Neural crest cell (in vitro differentiated cells): ENCODE data around the gene ZNF469. TPM values are rescaled to one million over a fixed set of nuclear protein-coding genes. Genes with fewer than 3 reads are reported as not detected.

Experiments
- DNase-seq: peaks from one replicate; pipeline ENCODE4 v3.0.0; 2021; ENCODE audit warnings: low read depth, mixed read lengths, low spot score
- H3K27ac Mint-ChIP-seq: one replicate; pipeline ENCODE4 v1.8.0; 2021; ENCODE audit warnings: mild to moderate bottlenecking, mixed read lengths; ENCODE audit not compliant: unreplicated experiment
- H3K27me3 Mint-ChIP-seq: 2 replicates; pipeline ENCODE4 v1.8.0; 2021; ENCODE audit warnings: low read depth, mild to moderate bottlenecking, mixed read lengths
- H3K36me3 Mint-ChIP-seq: 2 replicates; pipeline ENCODE4 v1.8.0; 2021; ENCODE audit warnings: low read depth, mild to moderate bottlenecking, mixed read lengths
- H3K4me1 Mint-ChIP-seq: 2 replicates; pipeline ENCODE4 v1.8.0; 2021; ENCODE audit warnings: mixed read lengths
- H3K4me3 Mint-ChIP-seq: one replicate; pipeline ENCODE4 v1.8.0; 2021; ENCODE audit warnings: mild to moderate bottlenecking, mixed read lengths
- H3K9me3 Mint-ChIP-seq: 2 replicates; pipeline ENCODE4 v1.8.0; 2021; ENCODE audit warnings: mixed read lengths
- total RNA-seq: library from RNA; stranded (reverse); gene quantifications from 2 replicates; pipeline ENCODE4 v1.2.1, GENCODE V29; 2021
- TF ChIP-seq, protein P1 (sequence below): fragments of 200-600 bp; sonication (generic); conservative IDR thresholded peaks from 2 replicates; pipeline ENCODE4 v1.5.0; 2021; ENCODE audit warnings: antibody characterized with exemption, mild to moderate bottlenecking

ZNF469 gene
- total RNA-seq, 1 donor from 2014 or later = 0.58 TPM

DNA sequence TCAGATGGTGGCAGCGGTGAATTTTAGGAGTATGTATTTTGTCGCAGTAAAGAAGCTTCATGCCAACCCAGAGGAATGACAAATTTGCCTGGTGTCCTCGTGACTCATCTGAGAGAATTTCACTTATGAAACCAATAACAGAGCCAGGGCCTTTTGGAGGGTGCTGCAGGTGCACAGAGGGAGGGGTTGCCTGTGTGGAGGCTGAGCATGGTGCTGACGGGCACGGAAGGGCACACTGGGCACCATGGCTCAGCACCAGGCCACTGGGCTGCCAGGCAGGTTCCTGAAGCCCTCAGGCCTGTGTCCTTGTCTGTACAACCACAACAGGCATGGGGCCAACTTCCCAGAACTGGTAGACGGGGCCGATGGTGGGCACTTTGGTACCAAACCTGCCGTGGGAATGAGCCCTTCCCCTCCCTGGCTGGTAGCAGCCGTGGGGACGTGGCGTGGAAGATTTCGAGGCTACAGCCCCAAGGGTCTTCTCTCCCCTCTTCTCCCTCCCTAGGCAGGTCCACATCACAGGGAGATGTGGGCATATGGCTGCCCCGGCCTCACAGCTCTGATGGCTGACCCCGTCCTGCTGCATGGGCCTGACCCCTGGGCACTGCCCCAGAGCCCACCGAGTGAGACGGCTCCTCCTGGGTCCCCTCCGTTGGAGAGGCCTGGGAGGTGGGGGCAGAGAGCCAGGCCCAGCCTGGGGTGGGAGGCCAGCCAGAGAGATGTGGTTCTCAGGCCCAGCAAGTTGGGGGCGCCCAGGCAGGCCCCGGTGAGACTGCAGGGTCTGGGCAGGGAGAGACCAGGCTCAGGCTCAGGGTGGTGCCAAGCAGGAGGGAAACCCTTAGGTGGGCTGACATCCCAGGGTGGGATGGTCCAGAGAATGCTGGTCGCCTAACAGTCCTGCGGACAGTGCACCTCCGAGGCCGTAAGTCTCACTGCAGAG, 30.2 kb upstream of the ZNF469 start:
- TF ChIP-seq, protein P1, sequence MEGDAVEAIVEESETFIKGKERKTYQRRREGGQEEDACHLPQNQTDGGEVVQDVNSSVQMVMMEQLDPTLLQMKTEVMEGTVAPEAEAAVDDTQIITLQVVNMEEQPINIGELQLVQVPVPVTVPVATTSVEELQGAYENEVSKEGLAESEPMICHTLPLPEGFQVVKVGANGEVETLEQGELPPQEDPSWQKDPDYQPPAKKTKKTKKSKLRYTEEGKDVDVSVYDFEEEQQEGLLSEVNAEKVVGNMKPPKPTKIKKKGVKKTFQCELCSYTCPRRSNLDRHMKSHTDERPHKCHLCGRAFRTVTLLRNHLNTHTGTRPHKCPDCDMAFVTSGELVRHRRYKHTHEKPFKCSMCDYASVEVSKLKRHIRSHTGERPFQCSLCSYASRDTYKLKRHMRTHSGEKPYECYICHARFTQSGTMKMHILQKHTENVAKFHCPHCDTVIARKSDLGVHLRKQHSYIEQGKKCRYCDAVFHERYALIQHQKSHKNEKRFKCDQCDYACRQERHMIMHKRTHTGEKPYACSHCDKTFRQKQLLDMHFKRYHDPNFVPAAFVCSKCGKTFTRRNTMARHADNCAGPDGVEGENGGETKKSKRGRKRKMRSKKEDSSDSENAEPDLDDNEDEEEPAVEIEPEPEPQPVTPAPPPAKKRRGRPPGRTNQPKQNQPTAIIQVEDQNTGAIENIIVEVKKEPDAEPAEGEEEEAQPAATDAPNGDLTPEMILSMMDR = no peak
- H3K27ac Mint-ChIP-seq = no peak overlapping the region
- no peaks in the 10 kb centered on the region for H3K9me3 Mint-ChIP-seq
- no peaks in the 10 kb centered on the region for H3K27me3 Mint-ChIP-seq
- no peaks in the 10 kb centered on the region for H3K36me3 Mint-ChIP-seq
- peaks cover 17% of the 10 kb centered on the region for H3K4me1 Mint-ChIP-seq
- DNase-seq = no peak
- no peak overlapping the region for H3K4me3 Mint-ChIP-seq

DNA sequence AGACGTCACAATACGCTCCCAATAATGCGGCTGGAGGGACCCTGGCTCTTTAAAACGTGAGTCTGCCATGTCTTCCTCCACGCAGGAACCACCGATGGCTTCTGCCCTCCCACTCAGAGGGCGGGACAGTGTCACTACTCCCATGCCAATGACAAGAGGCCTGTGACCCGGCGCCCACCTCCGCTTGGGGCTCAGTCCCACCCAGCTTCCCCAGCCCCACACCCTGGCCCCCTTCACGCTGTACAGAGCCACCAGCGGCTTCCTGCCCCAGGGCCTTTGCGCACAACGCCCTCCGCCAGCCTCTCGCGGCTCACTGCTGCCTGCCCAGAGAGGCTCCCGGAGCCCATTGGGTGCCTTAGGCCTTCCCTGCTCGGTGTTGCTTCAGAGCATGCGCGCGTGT, 29.5 kb upstream of the ZNF469 start:
- Mint-ChIP-seq H3K36me3 (no peaks in the 10 kb centered on the region), H3K9me3 (no peaks in the 10 kb centered on the region), H3K4me1 (peaks cover 24% of the 10 kb centered on the region), H3K27ac (no peak overlapping the region), H3K4me3 (no peak overlapping the region), H3K27me3 (no peaks in the 10 kb centered on the region)
- no peak for DNase-seq
- TF ChIP-seq, protein P1 = no peak

DNA sequence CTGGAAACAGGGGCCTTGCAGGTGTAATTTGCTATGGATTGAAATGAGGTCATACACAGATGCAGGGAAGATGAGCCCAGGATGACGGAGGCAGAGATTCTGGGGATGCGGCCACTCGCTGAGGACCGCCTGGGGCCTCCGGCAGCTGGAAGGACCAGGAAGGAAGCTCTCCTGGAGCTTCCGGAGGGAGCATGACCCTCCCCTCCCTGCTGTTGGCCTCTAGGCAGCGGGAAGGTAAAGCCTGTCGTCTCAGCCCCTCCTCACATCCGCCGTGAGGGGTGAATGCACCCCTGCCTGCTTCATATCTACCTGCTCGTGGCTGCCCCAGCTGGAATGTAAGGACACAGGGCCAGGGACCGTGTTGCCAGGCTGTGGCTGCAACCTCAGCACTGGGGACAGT, 29.1 kb upstream of the ZNF469 start:
- DNase-seq = no peak
- Mint-ChIP-seq H3K4me3 (no peak overlapping the region), H3K9me3 (no peaks in the 10 kb centered on the region), H3K27me3 (no peaks in the 10 kb centered on the region), H3K36me3 (no peaks in the 10 kb centered on the region), H3K27ac (no peak overlapping the region), H3K4me1 (peaks cover 29% of the 10 kb centered on the region)
- TF ChIP-seq, protein P1 = no peak

DNA sequence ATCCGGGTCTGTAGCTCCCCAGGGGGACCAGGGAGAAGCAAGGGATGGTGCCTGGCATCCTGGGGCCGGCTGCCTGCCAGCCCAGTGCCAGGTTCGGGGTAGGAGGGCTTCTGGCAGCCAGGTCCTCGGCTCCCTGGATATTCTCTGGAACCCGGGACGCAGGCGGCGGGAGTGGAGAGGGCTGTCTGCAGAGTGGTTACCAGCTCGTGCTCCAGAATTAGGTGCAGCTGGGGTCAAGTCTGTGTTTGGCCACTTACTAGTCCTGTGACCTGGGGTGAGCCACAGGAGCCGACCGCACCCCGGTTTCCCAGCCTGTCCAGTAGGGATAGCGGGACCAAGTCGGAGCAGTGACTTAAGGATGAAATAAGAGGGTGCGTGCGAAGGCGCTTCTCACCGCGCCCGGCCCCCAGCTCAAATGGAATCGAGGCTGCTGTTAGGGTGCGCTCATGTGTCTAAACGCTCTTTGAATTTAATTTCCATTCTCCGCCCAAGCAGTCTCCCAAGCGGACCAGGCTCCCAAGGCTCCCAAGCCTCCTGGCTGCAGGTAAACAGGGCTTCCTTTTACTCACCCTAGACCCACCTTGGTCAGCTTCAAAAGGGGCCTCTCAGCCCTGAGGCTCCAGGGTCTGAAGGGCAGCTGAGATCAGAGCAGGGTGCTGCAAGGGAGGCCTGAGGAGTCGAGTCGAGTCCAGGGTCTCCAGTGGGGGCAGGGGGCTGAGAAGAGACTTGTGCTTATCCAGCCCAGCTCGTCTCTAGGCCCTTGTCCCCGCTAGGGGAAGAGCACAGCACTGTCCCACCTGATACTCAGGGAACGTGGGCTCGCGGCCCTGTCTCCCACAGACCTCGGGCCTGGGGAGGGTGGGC, 28.3 kb upstream of the ZNF469 start:
- no peak for DNase-seq
- Mint-ChIP-seq H3K4me1 (peaks cover 37% of the 10 kb centered on the region), H3K9me3 (no peaks in the 10 kb centered on the region), H3K27ac (no peak overlapping the region), H3K27me3 (no peaks in the 10 kb centered on the region), H3K4me3 (no peak overlapping the region), H3K36me3 (no peaks in the 10 kb centered on the region)
- TF ChIP-seq, protein P1 = no peak

DNA sequence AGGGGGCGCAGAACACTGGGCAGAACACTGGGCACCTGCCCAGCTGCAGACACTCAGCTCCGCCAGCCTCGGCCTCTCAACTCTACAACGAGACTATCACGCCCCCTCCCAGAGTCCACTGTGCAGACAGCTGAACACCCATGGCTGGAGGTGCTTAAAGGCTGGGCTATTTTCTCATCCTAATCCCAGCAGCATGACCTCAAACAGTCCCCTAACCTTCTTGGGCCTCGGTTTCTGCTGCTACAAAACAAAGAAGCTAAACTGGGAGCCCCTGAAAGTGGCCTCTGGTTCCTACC, 27.7 kb upstream of the ZNF469 start:
- Mint-ChIP-seq H3K27me3 (no peaks in the 10 kb centered on the region), H3K4me3 (no peak overlapping the region), H3K9me3 (no peaks in the 10 kb centered on the region), H3K4me1 (peaks cover 40% of the 10 kb centered on the region), H3K36me3 (no peaks in the 10 kb centered on the region), H3K27ac (no peak overlapping the region)
- TF ChIP-seq, protein P1 = no peak
- DNase-seq = no peak
